PC-9 (cell line): ENCODE data around the gene HTR3C. TPM values are rescaled to one million over a fixed set of nuclear protein-coding genes. Genes with fewer than 3 reads are reported as not detected.

Experiments
- BruUV-seq: library from RNA; stranded (reverse); fragments of 400-500 nt; replicated peaks from 2 replicates; lab custom pipeline; 2021; lab: Mats Ljungman, UMichigan
- CTCF ChIA-PET: fragments of 300-600 bp; sonication (Branson Sonifier 250); formaldehyde crosslinking; loops from one replicate; lab custom pipeline; 2022; ENCODE audit warnings: antibody characterized with exemption; lab: Charles Lee
- POLR2A ChIA-PET: fragments of 300-600 bp; sonication (Branson Sonifier 250); formaldehyde crosslinking; loops from one replicate; lab custom pipeline; 2022; ENCODE audit warnings: antibody characterized with exemption; ENCODE audit not compliant: unreplicated experiment; lab: Charles Lee
- DNase-seq, 2 experiments: peaks; one replicate each; pipeline versions ENCODE4 v3.0.0 to v3.0.0-alpha.2; 2015 to 2022; ENCODE audit warnings: mixed read lengths in 1 of 2
- H2AFZ ChIP-seq: fragments of 200-600 bp; sonication (generic); 2 replicates; pipeline ENCODE4 v1.8.1; 2017; ENCODE audit warnings: antibody characterized with exemption
- H3F3A ChIP-seq: fragments of 200-600 bp; sonication (generic); 2 replicates; pipeline ENCODE4 v1.8.1; 2017; ENCODE audit warnings: antibody characterized with exemption, mild to moderate bottlenecking, low read depth; ENCODE audit not compliant: insufficient read depth
- H3K27ac ChIP-seq: fragments of 200-600 bp; sonication (generic); 2 replicates; pipeline ENCODE4 v1.6.1; 2016; ENCODE audit warnings: mixed run types
- H3K27me3 ChIP-seq: fragments of 200-600 bp; sonication (generic); 2 replicates; pipeline ENCODE4 v1.6.1; 2016; ENCODE audit warnings: low read depth, mixed run types; ENCODE audit not compliant: insufficient read depth
- H3K36me3 ChIP-seq: fragments of 200-600 bp; sonication (generic); 2 replicates; pipeline ENCODE4 v1.6.1; 2016; ENCODE audit warnings: low read depth, mixed run types
- H3K4me1 ChIP-seq: fragments of 200-600 bp; sonication (generic); replicated peaks from 2 replicates; pipeline ENCODE4 v1.6.1; 2016; ENCODE audit warnings: mixed run types; ENCODE audit not compliant: insufficient read depth
- H3K4me2 ChIP-seq: fragments of 200-600 bp; sonication (generic); 2 replicates; pipeline ENCODE4 v1.6.1; 2017; ENCODE audit warnings: mixed run types
- H3K4me3 ChIP-seq: fragments of 200-600 bp; sonication (generic); 2 replicates; pipeline ENCODE4 v1.6.1; 2016; ENCODE audit warnings: mixed run types
- H3K79me2 ChIP-seq: fragments of 200-600 bp; sonication (generic); 2 replicates; pipeline ENCODE4 v1.6.1; 2017; ENCODE audit warnings: low read depth, mixed run types
- H3K9me2 ChIP-seq: fragments of 200-600 bp; sonication (generic); 2 replicates; pipeline ENCODE4 v1.8.1; 2017; ENCODE audit warnings: mild to moderate bottlenecking; ENCODE audit not compliant: insufficient read depth
- H3K9me3 ChIP-seq: fragments of 200-600 bp; sonication (generic); 2 replicates; pipeline ENCODE4 v1.8.1; 2016; ENCODE audit warnings: low read depth; ENCODE audit not compliant: insufficient read depth
- H4K20me1 ChIP-seq: fragments of 200-600 bp; sonication (generic); 2 replicates; pipeline ENCODE4 v1.8.1; 2017; ENCODE audit not compliant: insufficient read depth
- EZH2 ChIP-seq: fragments of 200-600 bp; sonication (generic); IDR thresholded peaks from 2 replicates; pipeline ENCODE4 v1.8.0; 2017; ENCODE audit warnings: antibody characterized with exemption, low read depth
- intact Hi-C: fragments of 100-400 bp; cut with micrococcal nuclease; formaldehyde crosslinking; loops from one replicate; pipeline ENCODE4 v1.10.0; 2022; ENCODE audit not compliant: unreplicated experiment
- total RNA-seq: library from RNA; stranded (reverse); gene quantifications from 2 replicates; pipeline ENCODE4 v1.2.3, GENCODE V29; 2021
- TF ChIP-seq, protein P1 (sequence below): fragments of 200-600 bp; sonication (generic); conservative IDR thresholded peaks from 2 replicates; pipeline ENCODE4 v1.6.1; 2017; ENCODE audit warnings: mixed run types, antibody characterized with exemption, mild to moderate bottlenecking, moderate library complexity

HTR3C gene
- total RNA-seq, 1 experiment from 2014 or later = not detected

DNA sequence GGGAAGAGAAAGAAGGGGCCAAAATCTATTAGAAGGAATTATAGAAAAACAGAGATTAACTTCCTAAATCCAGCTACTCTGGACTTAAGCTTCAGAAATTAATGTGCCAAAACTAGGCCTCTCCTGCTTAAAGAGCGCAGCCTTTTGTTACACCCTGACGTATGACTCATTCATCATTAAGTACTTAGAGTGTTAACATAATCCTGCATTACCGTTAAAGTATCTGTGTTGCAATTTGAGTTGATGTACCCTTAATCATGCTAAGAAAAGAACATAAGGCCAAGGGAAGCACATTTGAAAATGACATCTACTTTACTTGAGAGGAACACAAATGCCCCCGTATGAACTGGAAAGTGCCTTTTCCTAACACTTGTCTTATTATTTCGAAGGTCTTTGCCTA is 13.4 kb upstream of the HTR3C start:
- H3K4me1 ChIP-seq = no peaks in the 10 kb centered on the region
- no peak overlapping the region for H2AFZ ChIP-seq
- H3K27me3 ChIP-seq = no peaks in the 10 kb centered on the region
- no peak overlapping the region for H3K27ac ChIP-seq
- TF ChIP-seq, protein P1, sequence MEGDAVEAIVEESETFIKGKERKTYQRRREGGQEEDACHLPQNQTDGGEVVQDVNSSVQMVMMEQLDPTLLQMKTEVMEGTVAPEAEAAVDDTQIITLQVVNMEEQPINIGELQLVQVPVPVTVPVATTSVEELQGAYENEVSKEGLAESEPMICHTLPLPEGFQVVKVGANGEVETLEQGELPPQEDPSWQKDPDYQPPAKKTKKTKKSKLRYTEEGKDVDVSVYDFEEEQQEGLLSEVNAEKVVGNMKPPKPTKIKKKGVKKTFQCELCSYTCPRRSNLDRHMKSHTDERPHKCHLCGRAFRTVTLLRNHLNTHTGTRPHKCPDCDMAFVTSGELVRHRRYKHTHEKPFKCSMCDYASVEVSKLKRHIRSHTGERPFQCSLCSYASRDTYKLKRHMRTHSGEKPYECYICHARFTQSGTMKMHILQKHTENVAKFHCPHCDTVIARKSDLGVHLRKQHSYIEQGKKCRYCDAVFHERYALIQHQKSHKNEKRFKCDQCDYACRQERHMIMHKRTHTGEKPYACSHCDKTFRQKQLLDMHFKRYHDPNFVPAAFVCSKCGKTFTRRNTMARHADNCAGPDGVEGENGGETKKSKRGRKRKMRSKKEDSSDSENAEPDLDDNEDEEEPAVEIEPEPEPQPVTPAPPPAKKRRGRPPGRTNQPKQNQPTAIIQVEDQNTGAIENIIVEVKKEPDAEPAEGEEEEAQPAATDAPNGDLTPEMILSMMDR = no peak
- TF ChIP-seq EZH2 = no peak
- H3K9me2 ChIP-seq = no peaks in the 10 kb centered on the region
- H3K79me2 ChIP-seq = no peaks in the 10 kb centered on the region
- CTCF ChIA-PET = interaction anchor here (0.7 to 1.2 kb wide), 2 partner anchors 34 to 96 kb away, joined by 3 to 4 read pairs; partner anchors contain the start of gene EIF2B5
- H3F3A ChIP-seq = no peaks in the 10 kb centered on the region
- POLR2A ChIA-PET = no interaction called here
- intact Hi-C loops = no loop called here
- DNase-seq = no peak
- no peak overlapping the region for H3K4me3 ChIP-seq
- no TSS peak for BruUV-seq
- no peaks in the 10 kb centered on the region for H3K36me3 ChIP-seq
- no peaks in the 10 kb centered on the region for H3K9me3 ChIP-seq
- no peak overlapping the region for H3K4me2 ChIP-seq
- H4K20me1 ChIP-seq = no peaks in the 10 kb centered on the region

DNA sequence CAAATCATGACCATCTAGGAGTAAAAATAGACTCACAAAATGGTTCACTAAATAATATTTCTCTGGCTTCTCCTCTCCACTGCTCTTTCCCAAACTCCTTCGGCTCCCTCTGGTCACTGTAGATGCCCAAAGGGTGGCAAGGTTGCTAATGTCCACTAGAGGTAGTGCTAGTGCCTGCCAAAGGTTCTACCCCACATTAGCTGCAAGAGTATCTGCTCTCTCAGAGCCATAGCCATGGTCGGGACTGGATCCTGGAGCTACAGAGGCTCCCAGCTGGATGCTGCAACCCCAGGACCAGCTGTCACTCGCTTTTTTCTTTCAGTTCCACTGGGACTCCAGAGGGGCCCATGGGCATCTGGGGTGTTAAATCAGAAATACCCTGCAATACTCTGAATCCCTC is 12.8 kb upstream of the HTR3C start:
- H3K27ac ChIP-seq = no peak overlapping the region
- H3K4me1 ChIP-seq = no peaks in the 10 kb centered on the region
- H3K9me3 ChIP-seq = no peaks in the 10 kb centered on the region
- CTCF ChIA-PET = interaction anchor here (0.7 to 1.2 kb wide), 2 partner anchors 34 to 95 kb away, joined by 3 to 4 read pairs; partner anchors contain the start of gene EIF2B5
- H3K9me2 ChIP-seq = no peaks in the 10 kb centered on the region
- no peak overlapping the region for H2AFZ ChIP-seq
- H3K4me2 ChIP-seq = no peak overlapping the region
- H3F3A ChIP-seq = no peaks in the 10 kb centered on the region
- no peaks in the 10 kb centered on the region for H3K36me3 ChIP-seq
- H3K4me3 ChIP-seq = no peak overlapping the region
- BruUV-seq = no TSS peak
- H4K20me1 ChIP-seq = no peaks in the 10 kb centered on the region
- DNase-seq = peak in 1 of 2 experiments; percentile 44
- no peaks in the 10 kb centered on the region for H3K79me2 ChIP-seq
- H3K27me3 ChIP-seq = no peaks in the 10 kb centered on the region
- intact Hi-C loops = loop anchor here (1.0 to 5.0 kb wide), 5 partner anchors 77 to 247 kb away; partner anchors contain the start of genes ALG3 and EEF1AKMT4
- TF ChIP-seq, protein P1 = peak; percentile 84
- no peak for TF ChIP-seq EZH2
- POLR2A ChIA-PET = no interaction called here

DNA sequence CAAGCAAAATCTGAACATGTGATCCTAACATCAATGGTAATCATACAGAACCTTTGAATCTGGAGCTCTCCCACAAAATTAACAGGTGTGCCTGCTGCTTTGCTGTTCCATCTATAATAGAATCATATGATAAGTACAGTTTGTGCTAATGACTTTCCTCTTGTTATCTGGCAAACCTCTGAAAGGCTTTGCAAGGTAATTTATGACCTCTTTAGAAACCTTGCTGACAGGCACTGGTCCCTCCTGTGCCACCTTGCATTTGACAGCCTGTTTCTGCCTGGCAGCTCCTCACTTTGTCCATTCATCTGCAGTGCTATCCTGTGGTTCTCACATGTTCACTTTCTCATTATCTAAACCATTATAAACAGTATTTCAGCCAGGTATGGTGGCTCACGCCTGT is 10.2 kb upstream of the HTR3C start:
- TF ChIP-seq, protein P1 = no peak
- no peak for TF ChIP-seq EZH2
- Histone ChIP-seq H2AFZ (no peak overlapping the region), H3K4me3 (no peak overlapping the region), H3F3A (no peaks in the 10 kb centered on the region), H3K36me3 (no peaks in the 10 kb centered on the region), H3K27ac (no peak overlapping the region), H3K79me2 (no peaks in the 10 kb centered on the region), H3K4me1 (no peaks in the 10 kb centered on the region), H3K4me2 (no peak overlapping the region), H4K20me1 (no peaks in the 10 kb centered on the region), H3K9me2 (no peaks in the 10 kb centered on the region), H3K9me3 (no peaks in the 10 kb centered on the region), H3K27me3 (no peaks in the 10 kb centered on the region)
- intact Hi-C loops = loop anchor here (5.0 kb wide), 2 partner anchors 75 to 245 kb away; no protein-coding TSS in a partner anchor
- BruUV-seq = no TSS peak
- ChIA-PET CTCF (no interaction called here), POLR2A (interaction anchor here (0.6 kb wide), 2 partner anchors 67 to 1618 kb away, joined by 3 to 11 read pairs; no protein-coding TSS in a partner anchor)
- no peak for DNase-seq
